Fibroblast of lung (primary cell): Measurements from ENCODE around the gene MDFIC2. TPM values are rescaled to one million over a fixed set of nuclear protein-coding genes. Genes with fewer than 3 reads are reported as not detected.
A peak's percentile ranks its signal among the peaks of the same experiment; 100 is the strongest.

Experiments
- DNase-seq, 2 donors: peaks; one replicate each; pipeline versions ENCODE4 v3.0.0 to v3.0.0-alpha.2; 2010; ENCODE audit warnings: low read depth in 2 of 2
- H2AFZ ChIP-seq: 2 replicates; pipeline ENCODE4 v1.5.1; 2012; ENCODE audit warnings: low read length, control low read depth, inconsistent platforms
- H3K27ac ChIP-seq: 2 replicates; pipeline ENCODE4 v1.5.1; 2011; ENCODE audit warnings: low read length, control low read depth; ENCODE audit not compliant: insufficient read depth
- H3K27me3 ChIP-seq: 2 replicates; pipeline ENCODE4 v1.5.1; 2011; ENCODE audit warnings: mild to moderate bottlenecking, low read length; ENCODE audit not compliant: control insufficient read depth, insufficient read depth
- H3K36me3 ChIP-seq: 2 replicates; pipeline ENCODE4 v1.5.1; 2011; ENCODE audit warnings: low read length; ENCODE audit not compliant: control insufficient read depth, insufficient read depth
- H3K4me1 ChIP-seq: 2 replicates; pipeline ENCODE4 v1.5.1; 2011; ENCODE audit warnings: low read length; ENCODE audit not compliant: control insufficient read depth, insufficient read depth; ENCODE audit errors: extremely low read depth
- H3K4me2 ChIP-seq: 2 replicates; pipeline ENCODE4 v1.5.1; 2011; ENCODE audit warnings: low read length, control low read depth; ENCODE audit not compliant: insufficient read depth; ENCODE audit errors: extremely low read depth
- H3K4me3 ChIP-seq, 4 experiments: fragments of 200-600 bp in 1 of 4; sonication (generic) in 1 of 4; replicated peaks in 1 of 4; 2 replicates each; pipeline ENCODE4 v1.5.1; 2011 to 2016; ENCODE audit warnings: low read length in 4 of 4, low read depth in 3 of 4, mild to moderate bottlenecking in 3 of 4, control low read depth in 2 of 4, inconsistent platforms in 1 of 4, mixed read lengths in 1 of 4; ENCODE audit not compliant: insufficient read depth in 1 of 4; ENCODE audit errors: control extremely low read depth in 1 of 4
- H3K79me2 ChIP-seq: 2 replicates; pipeline ENCODE4 v1.5.1; 2012; ENCODE audit warnings: mild to moderate bottlenecking, low read length, inconsistent platforms; ENCODE audit not compliant: control insufficient read depth, insufficient read depth
- H3K9ac ChIP-seq: 2 replicates; pipeline ENCODE4 v1.5.1; 2011; ENCODE audit warnings: mild to moderate bottlenecking, low read length, control low read depth; ENCODE audit not compliant: insufficient read depth
- H3K9me3 ChIP-seq: 2 replicates; pipeline ENCODE4 v1.5.1; 2012; ENCODE audit warnings: low read depth, low read length; ENCODE audit not compliant: control insufficient read depth, insufficient read depth
- H4K20me1 ChIP-seq: 2 replicates; pipeline ENCODE4 v1.5.1; 2011; ENCODE audit warnings: low read length; ENCODE audit not compliant: control insufficient read depth, insufficient read depth; ENCODE audit errors: extremely low read depth
- CTCF ChIP-seq, 2 donors: IDR thresholded peaks in 1 of 2; conservative IDR thresholded peaks in 1 of 2; 1 replicate in 1 of 2; 2 replicates in 1 of 2; pipeline ENCODE4 v1.5.1; 2011 to 2012; ENCODE audit warnings: low read length in 2 of 2, control low read depth in 1 of 2, inconsistent platforms in 1 of 2, low read depth in 1 of 2, mild to moderate bottlenecking in 1 of 2
- EZH2 ChIP-seq: IDR thresholded peaks from 2 replicates; pipeline ENCODE4 v1.5.1; 2012; ENCODE audit warnings: low read length, control low read depth, mild to moderate bottlenecking; ENCODE audit errors: missing control alignments
- polyA plus RNA-seq, 2 donors: library from polyadenylated mRNA; depleted of rRNA in 1 of 2; stranded (reverse) in 1 of 2; unstranded in 1 of 2; fragments of >200 nt; gene quantifications; 2 replicates each; pipeline ENCODE4 v1.2.1, GENCODE V29; 2011 to 2012; ENCODE audit warnings: missing spikeins in 1 of 2
- total RNA-seq: library from RNA; depleted of rRNA; stranded (reverse); fragments of >200 nt; gene quantifications from 2 replicates; pipeline ENCODE4 v1.2.1, GENCODE V29; 2014

The MDFIC2 gene
- total and polyA plus RNA-seq, 2 donors (not counting 1 experiment from before 2014, with no cell fraction given) = not detected

DNA sequence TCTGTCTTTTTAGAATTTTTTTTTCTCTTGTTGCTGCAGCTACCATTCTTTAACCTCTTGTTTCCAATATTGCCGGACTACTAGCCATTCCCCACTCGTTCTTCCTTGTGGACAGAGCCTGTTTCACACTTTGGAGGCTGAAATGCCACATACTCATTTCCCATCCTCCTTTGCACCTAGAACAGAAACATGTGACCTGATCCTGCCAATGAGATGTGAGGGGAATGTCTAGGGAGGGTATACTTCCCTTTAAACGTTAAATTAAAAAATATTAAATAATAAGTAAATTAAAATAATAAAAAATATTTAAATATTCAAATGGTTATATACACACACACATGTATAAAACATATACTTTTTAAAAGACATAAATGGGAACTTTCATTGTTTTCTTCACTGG is 20.6 kb upstream of the MDFIC2 start:
- no peak overlapping the region for H3K27ac ChIP-seq
- H3K9me3 ChIP-seq = no peaks in the 10 kb centered on the region
- TF ChIP-seq EZH2 (no peak), CTCF (conservative IDR thresholded peaks at IDR 0.05 in 1 of 2, IDR thresholded peaks at IDR 0.05 in 1 of 2; ENCODE audit: low read depth in 1 of 2, low read length in 2 of 2) (no peak)
- H2AFZ ChIP-seq = no peak overlapping the region
- H3K4me3 ChIP-seq = no peak overlapping the region
- H3K36me3 ChIP-seq = no peaks in the 10 kb centered on the region
- H3K9ac ChIP-seq = no peak overlapping the region
- no peak overlapping the region for H3K4me2 ChIP-seq
- no peaks in the 10 kb centered on the region for H3K27me3 ChIP-seq
- H3K79me2 ChIP-seq = no peaks in the 10 kb centered on the region
- no peak for DNase-seq
- H3K4me1 ChIP-seq = no peaks in the 10 kb centered on the region
- H4K20me1 ChIP-seq = no peaks in the 10 kb centered on the region

- no peak overlapping the region for H3K9ac ChIP-seq
- TF ChIP-seq CTCF (conservative IDR thresholded peaks at IDR 0.05 in 1 of 2, IDR thresholded peaks at IDR 0.05 in 1 of 2; ENCODE audit: low read depth in 1 of 2, low read length in 2 of 2) (no peak), EZH2 (no peak)
- no peaks in the 10 kb centered on the region for H3K36me3 ChIP-seq
- no peak overlapping the region for H3K4me3 ChIP-seq
- H2AFZ ChIP-seq = no peak overlapping the region
- H3K4me2 ChIP-seq = no peak overlapping the region
- DNase-seq = peak in 1 of 2 donors; percentile 2
- no peaks in the 10 kb centered on the region for H3K4me1 ChIP-seq
- no peaks in the 10 kb centered on the region for H3K9me3 ChIP-seq
- H3K27ac ChIP-seq = no peak overlapping the region
- H4K20me1 ChIP-seq = no peaks in the 10 kb centered on the region
- no peaks in the 10 kb centered on the region for H3K79me2 ChIP-seq
- no peaks in the 10 kb centered on the region for H3K27me3 ChIP-seq
Measured at GRCh38 chr3:70315021-70315420, 2.6 kb upstream of the MDFIC2 start.

- no peak overlapping the region for H3K9ac ChIP-seq
- no peak overlapping the region for H2AFZ ChIP-seq
- no peaks in the 10 kb centered on the region for H3K79me2 ChIP-seq
- no peak overlapping the region for H3K4me3 ChIP-seq
- H4K20me1 ChIP-seq = no peaks in the 10 kb centered on the region
- no peaks in the 10 kb centered on the region for H3K36me3 ChIP-seq
- no peak overlapping the region for H3K4me2 ChIP-seq
- H3K27ac ChIP-seq = no peak overlapping the region
- TF ChIP-seq EZH2 = no peak
- TF ChIP-seq CTCF (conservative IDR thresholded peaks at IDR 0.05 in 1 of 2, IDR thresholded peaks at IDR 0.05 in 1 of 2; ENCODE audit: low read depth in 1 of 2, low read length in 2 of 2) = no peak
- DNase-seq = no peak
- H3K27me3 ChIP-seq = no peaks in the 10 kb centered on the region
- no peaks in the 10 kb centered on the region for H3K9me3 ChIP-seq
- no peaks in the 10 kb centered on the region for H3K4me1 ChIP-seq
Measured at GRCh38 chr3:70310809-70311208, 1.6 kb downstream of the MDFIC2 start.
